WTC11 (cell line): Measurements from ENCODE around the gene DNASE1L3. TPM values are rescaled to one million over a fixed set of nuclear protein-coding genes. Genes with fewer than 3 reads are reported as not detected.

Experiments
- ATAC-seq: fragments of 200-7000 bp; cut with Tn5 transposase; 2 replicates; pipeline ENCODE4 v1.10.0; 2021; ENCODE audit warnings: mild to moderate bottlenecking, moderate library complexity
- CTCF ChIA-PET: fragments of 300-600 bp; sonication (Branson Sonifier 250); formaldehyde crosslinking; loops from one replicate; lab custom pipeline; 2021; ENCODE audit warnings: antibody characterized with exemption; lab: Charles Lee
- POLR2A ChIA-PET: fragments of 350-600 bp; sonication (Branson Sonifier 250); formaldehyde crosslinking; loops from one replicate; lab custom pipeline; 2021; ENCODE audit warnings: antibody characterized with exemption; lab: Charles Lee
- DNase-seq: peaks from one replicate; pipeline ENCODE4 v3.0.0; 2021; ENCODE audit warnings: low spot score
- H3K27ac Mint-ChIP-seq: 2 replicates; pipeline ENCODE4 v1.8.0; 2021; ENCODE audit warnings: mixed read lengths
- H3K27me3 Mint-ChIP-seq: 2 replicates; pipeline ENCODE4 v1.8.0; 2021; ENCODE audit warnings: low read depth, mild to moderate bottlenecking, moderate library complexity, mixed read lengths
- H3K36me3 Mint-ChIP-seq: 2 replicates; pipeline ENCODE4 v1.8.0; 2021; ENCODE audit warnings: mixed read lengths
- H3K4me1 Mint-ChIP-seq: 2 replicates; pipeline ENCODE4 v1.8.0; 2022; ENCODE audit warnings: mixed read lengths
- H3K4me3 Mint-ChIP-seq: 2 replicates; pipeline ENCODE4 v1.8.0; 2021; ENCODE audit warnings: mild to moderate bottlenecking, moderate library complexity, mixed read lengths
- H3K9me3 Mint-ChIP-seq: 2 replicates; pipeline ENCODE4 v1.8.0; 2021; ENCODE audit warnings: mixed read lengths
- CREB1 ChIP-seq: sonication (generic); formaldehyde crosslinking; IDR thresholded peaks from 2 replicates; pipeline ENCODE4 v1.8.0; 2023; ENCODE audit warnings: mild to moderate bottlenecking, missing genetic modification reagents
- CREM ChIP-seq: sonication (generic); formaldehyde crosslinking; IDR thresholded peaks from 2 replicates; pipeline ENCODE4 v1.8.1; 2022; ENCODE audit warnings: mild to moderate bottlenecking, missing genetic modification reagents, moderate library complexity
- ELF4 ChIP-seq: sonication (generic); formaldehyde crosslinking; IDR thresholded peaks from 2 replicates; pipeline ENCODE4 v1.8.1; 2022; ENCODE audit warnings: low read depth, mild to moderate bottlenecking, moderate library complexity, missing genetic modification reagents
- ESRRA ChIP-seq: sonication (generic); formaldehyde crosslinking; IDR thresholded peaks from 2 replicates; pipeline ENCODE4 v1.8.1; 2022; ENCODE audit warnings: mild to moderate bottlenecking, missing genetic modification reagents, borderline replicate concordance
- HMGA2 ChIP-seq: fragments of 250-450 bp; sonication (Bioruptor Pico); IDR thresholded peaks from 2 replicates; pipeline ENCODE4 v1.4.0; 2021; ENCODE audit warnings: mild to moderate bottlenecking, moderate library complexity
- KAT7 ChIP-seq: sonication (generic); formaldehyde crosslinking; IDR thresholded peaks from 2 replicates; pipeline ENCODE4 v1.8.1; 2023; ENCODE audit warnings: missing genetic modification reagents, mild to moderate bottlenecking, borderline replicate concordance
- NR2C2 ChIP-seq: sonication (generic); formaldehyde crosslinking; IDR thresholded peaks from 2 replicates; pipeline ENCODE4 v1.8.0; 2022; ENCODE audit warnings: mild to moderate bottlenecking, missing genetic modification reagents
- RORB ChIP-seq: fragments of 250-450 bp; sonication (Bioruptor Pico); IDR thresholded peaks from 2 replicates; pipeline ENCODE4 v1.9.0; 2021; ENCODE audit warnings: mild to moderate bottlenecking
- SMAD3 ChIP-seq: sonication (generic); formaldehyde crosslinking; IDR thresholded peaks from 2 replicates; pipeline ENCODE4 v1.8.0; 2022; ENCODE audit warnings: missing genetic modification reagents, mild to moderate bottlenecking, borderline replicate concordance
- ZBTB21 ChIP-seq: sonication (generic); formaldehyde crosslinking; IDR thresholded peaks from 2 replicates; pipeline ENCODE4 v1.8.1; 2023; ENCODE audit warnings: mild to moderate bottlenecking, missing genetic modification reagents, borderline replicate concordance
- total RNA-seq: library from RNA; stranded (reverse); gene quantifications from 3 replicates; pipeline ENCODE4 v1.2.3, GENCODE V29; 2021
- TF ChIP-seq, protein P1 (sequence below): sonication (generic); formaldehyde crosslinking; conservative IDR thresholded peaks from 2 replicates; pipeline ENCODE4 v1.8.1; 2023; ENCODE audit warnings: mild to moderate bottlenecking, low read depth, missing genetic modification reagents, moderate library complexity
- TF ChIP-seq, protein P2 (sequence below): sonication (generic); formaldehyde crosslinking; IDR thresholded peaks from 2 replicates; pipeline ENCODE4 v1.8.1; 2022; ENCODE audit warnings: missing genetic modification reagents, borderline replicate concordance
- TF ChIP-seq, protein P3 (sequence below): sonication (generic); formaldehyde crosslinking; IDR thresholded peaks from 2 replicates; pipeline ENCODE4 v1.8.1; 2022; ENCODE audit warnings: mild to moderate bottlenecking, moderate library complexity, missing genetic modification reagents
- TF ChIP-seq, protein P4 (sequence below): sonication (generic); formaldehyde crosslinking; IDR thresholded peaks from 2 replicates; pipeline ENCODE4 v1.8.1; 2022; ENCODE audit warnings: low read depth, mild to moderate bottlenecking, moderate library complexity, missing genetic modification reagents, borderline replicate concordance
- TF ChIP-seq, protein P5 (sequence below): fragments of 250-450 bp; sonication (Bioruptor Pico); IDR thresholded peaks from 2 replicates; pipeline ENCODE4 v1.9.0; 2021; ENCODE audit warnings: mild to moderate bottlenecking, borderline replicate concordance
- TF ChIP-seq, protein P6 (sequence below): fragments of 250-450 bp; sonication (Bioruptor Pico); IDR thresholded peaks from 2 replicates; pipeline ENCODE4 v1.8.0; 2021; ENCODE audit warnings: mild to moderate bottlenecking

Gene DNASE1L3
- total RNA-seq, 1 experiment from 2014 or later, result not detected

DNA sequence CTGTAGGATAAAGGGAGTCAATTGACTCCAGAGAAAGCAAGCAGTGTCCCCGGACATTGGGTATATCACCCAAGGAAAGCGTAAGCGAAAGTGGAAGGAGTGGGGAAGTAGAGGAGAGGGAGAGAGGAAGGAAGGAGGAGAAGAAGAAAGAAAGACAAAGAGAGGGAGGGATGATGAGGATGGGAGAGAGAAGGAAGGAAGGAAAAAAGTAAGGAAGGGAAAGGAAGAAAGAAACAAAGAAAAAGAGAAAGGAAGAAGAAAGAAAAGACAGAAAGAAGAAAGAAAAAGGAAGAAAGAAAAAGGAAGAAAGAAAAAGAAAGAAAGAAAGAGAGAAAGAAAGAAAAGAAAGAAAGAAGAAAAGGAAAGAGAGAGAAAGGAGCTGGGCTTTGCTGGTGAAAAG lies 839 bp downstream of the DNASE1L3 start:
- Mint-ChIP-seq H3K36me3 (no peaks in the 10 kb centered on the region), H3K4me3 (no peak overlapping the region), H3K9me3 (0 out of 2 replicates have a peak, but pooled peaks cover 3% of the 10 kb centered on the region), H3K4me1 (no peaks in the 10 kb centered on the region), H3K27ac (no peak overlapping the region), H3K27me3 (no peaks in the 10 kb centered on the region; the same call in 1 of the 2 replicates)
- TF ChIP-seq KAT7 (CRISPR knock-in tag) (no peak), ELF4 (CRISPR knock-in tag) (no peak)
- TF ChIP-seq, protein P1, sequence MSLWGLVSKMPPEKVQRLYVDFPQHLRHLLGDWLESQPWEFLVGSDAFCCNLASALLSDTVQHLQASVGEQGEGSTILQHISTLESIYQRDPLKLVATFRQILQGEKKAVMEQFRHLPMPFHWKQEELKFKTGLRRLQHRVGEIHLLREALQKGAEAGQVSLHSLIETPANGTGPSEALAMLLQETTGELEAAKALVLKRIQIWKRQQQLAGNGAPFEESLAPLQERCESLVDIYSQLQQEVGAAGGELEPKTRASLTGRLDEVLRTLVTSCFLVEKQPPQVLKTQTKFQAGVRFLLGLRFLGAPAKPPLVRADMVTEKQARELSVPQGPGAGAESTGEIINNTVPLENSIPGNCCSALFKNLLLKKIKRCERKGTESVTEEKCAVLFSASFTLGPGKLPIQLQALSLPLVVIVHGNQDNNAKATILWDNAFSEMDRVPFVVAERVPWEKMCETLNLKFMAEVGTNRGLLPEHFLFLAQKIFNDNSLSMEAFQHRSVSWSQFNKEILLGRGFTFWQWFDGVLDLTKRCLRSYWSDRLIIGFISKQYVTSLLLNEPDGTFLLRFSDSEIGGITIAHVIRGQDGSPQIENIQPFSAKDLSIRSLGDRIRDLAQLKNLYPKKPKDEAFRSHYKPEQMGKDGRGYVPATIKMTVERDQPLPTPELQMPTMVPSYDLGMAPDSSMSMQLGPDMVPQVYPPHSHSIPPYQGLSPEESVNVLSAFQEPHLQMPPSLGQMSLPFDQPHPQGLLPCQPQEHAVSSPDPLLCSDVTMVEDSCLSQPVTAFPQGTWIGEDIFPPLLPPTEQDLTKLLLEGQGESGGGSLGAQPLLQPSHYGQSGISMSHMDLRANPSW (CRISPR knock-in tag), result no peak
- TF ChIP-seq, protein P2, sequence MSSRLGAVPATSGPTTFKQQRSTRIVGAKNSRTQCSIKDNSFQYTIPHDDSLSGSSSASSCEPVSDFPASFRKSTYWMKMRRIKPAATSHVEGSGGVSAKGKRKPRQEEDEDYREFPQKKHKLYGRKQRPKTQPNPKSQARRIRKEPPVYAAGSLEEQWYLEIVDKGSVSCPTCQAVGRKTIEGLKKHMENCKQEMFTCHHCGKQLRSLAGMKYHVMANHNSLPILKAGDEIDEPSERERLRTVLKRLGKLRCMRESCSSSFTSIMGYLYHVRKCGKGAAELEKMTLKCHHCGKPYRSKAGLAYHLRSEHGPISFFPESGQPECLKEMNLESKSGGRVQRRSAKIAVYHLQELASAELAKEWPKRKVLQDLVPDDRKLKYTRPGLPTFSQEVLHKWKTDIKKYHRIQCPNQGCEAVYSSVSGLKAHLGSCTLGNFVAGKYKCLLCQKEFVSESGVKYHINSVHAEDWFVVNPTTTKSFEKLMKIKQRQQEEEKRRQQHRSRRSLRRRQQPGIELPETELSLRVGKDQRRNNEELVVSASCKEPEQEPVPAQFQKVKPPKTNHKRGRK (CRISPR knock-in tag), result peak; percentile 48; the same call in 1 of the 2 replicates
- CTCF ChIA-PET, result interaction anchor here (1.2 to 1.7 kb wide), 2 partner anchors 33 to 96 kb away, joined by 3 to 7 read pairs; partner anchors contain the start of genes HTD2 and RPP14
- ATAC-seq (no peak), DNase-seq (no peak)
- POLR2A ChIA-PET, result no interaction called here

DNA sequence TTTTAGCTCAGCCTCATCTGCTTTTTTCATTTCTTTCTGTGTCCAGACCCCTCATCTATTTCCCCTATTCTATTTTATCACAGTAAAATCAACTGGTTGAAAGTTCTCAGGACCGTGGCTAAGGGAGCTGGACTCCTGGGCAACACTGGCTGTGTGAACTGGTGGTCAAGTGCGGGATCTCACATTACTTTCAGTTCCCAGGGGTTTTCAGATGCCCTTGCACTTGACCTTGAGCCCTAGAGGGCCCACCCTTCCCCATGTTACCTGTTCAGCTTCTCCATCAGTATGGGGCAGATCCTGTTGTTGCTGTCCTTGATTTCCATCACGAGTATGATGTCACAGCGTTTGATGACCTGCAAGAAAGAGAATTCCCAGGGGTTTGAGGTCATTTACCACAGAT lies 2.8 kb downstream of the DNASE1L3 start:
- POLR2A ChIA-PET, result no interaction called here
- no peak for DNase-seq
- H3K27me3 Mint-ChIP-seq, result no peaks in the 10 kb centered on the region; the same call in 1 of the 2 replicates
- no peaks in the 10 kb centered on the region for H3K36me3 Mint-ChIP-seq
- no peaks in the 10 kb centered on the region for H3K4me1 Mint-ChIP-seq
- no peak for ATAC-seq
- no peak overlapping the region for H3K4me3 Mint-ChIP-seq
- H3K27ac Mint-ChIP-seq, result no peak overlapping the region
- TF ChIP-seq ELF4 (CRISPR knock-in tag) (no peak), RORB (CRISPR knock-in tag) (no peak), ESRRA (CRISPR knock-in tag) (0 out of 2 replicates have a peak, but pooled peaks have one; percentile 23), SMAD3 (CRISPR knock-in tag) (no peak)
- TF ChIP-seq, protein P3, sequence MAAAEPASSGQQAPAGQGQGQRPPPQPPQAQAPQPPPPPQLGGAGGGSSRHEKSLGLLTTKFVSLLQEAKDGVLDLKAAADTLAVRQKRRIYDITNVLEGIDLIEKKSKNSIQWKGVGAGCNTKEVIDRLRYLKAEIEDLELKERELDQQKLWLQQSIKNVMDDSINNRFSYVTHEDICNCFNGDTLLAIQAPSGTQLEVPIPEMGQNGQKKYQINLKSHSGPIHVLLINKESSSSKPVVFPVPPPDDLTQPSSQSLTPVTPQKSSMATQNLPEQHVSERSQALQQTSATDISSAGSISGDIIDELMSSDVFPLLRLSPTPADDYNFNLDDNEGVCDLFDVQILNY (CRISPR knock-in tag), result no peak
- TF ChIP-seq, protein P4, sequence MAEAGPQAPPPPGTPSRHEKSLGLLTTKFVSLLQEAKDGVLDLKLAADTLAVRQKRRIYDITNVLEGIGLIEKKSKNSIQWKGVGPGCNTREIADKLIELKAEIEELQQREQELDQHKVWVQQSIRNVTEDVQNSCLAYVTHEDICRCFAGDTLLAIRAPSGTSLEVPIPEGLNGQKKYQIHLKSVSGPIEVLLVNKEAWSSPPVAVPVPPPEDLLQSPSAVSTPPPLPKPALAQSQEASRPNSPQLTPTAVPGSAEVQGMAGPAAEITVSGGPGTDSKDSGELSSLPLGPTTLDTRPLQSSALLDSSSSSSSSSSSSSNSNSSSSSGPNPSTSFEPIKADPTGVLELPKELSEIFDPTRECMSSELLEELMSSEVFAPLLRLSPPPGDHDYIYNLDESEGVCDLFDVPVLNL (CRISPR knock-in tag), result no peak
- TF ChIP-seq, all 79 proteins: peak for 1
- CTCF ChIA-PET, result interaction anchor here (0.7 to 1.0 kb wide), 2 partner anchors 20 to 21 kb away, joined by 3 to 4 read pairs; no protein-coding TSS in a partner anchor
- 0 out of 2 replicates have a peak, but pooled peaks cover 3% of the 10 kb centered on the region for H3K9me3 Mint-ChIP-seq

DNA sequence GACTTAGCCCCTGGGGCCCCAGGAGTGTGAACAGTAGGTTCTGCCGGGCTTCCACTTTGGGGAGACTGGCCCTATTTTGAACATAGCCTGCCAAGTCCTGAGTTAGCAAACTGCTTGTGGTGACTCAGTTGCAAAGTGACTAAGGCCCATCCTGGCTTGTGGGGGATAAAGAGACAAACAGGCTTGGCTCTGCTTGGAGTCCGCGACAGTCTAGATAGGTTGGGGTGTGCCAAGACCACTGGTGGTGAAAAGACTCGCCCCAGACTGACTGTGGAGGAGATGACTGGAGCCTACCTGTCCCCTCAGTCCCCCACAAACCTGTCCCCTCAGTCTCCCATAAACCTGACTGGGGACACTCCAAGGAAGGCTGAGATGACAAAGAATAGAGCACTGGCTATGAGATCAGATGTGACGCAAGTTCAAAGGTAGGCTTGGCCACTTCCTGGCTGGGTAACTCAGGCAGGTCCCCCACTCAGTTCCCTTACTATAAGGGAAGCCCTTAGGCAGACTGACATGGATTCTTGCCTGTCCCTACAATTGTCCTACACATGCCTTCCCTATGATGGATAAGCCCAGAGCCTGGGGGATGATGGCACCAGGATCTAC lies 4.3 kb downstream of the DNASE1L3 start:
- ChIA-PET POLR2A (no interaction called here), CTCF (no interaction called here)
- no peak overlapping the region for H3K4me3 Mint-ChIP-seq
- ATAC-seq (no peak), DNase-seq (no peak)
- no peaks in the 10 kb centered on the region for H3K36me3 Mint-ChIP-seq
- H3K9me3 Mint-ChIP-seq, result peaks cover 5% of the 10 kb centered on the region; the same call in 1 of the 2 replicates
- TF ChIP-seq HMGA2 (CRISPR knock-in tag) (no peak), CREM (no peak), CREB1 (no peak), NR2C2 (CRISPR knock-in tag) (no peak), ZBTB21 (CRISPR knock-in tag) (no peak)
- TF ChIP-seq, protein P5, sequence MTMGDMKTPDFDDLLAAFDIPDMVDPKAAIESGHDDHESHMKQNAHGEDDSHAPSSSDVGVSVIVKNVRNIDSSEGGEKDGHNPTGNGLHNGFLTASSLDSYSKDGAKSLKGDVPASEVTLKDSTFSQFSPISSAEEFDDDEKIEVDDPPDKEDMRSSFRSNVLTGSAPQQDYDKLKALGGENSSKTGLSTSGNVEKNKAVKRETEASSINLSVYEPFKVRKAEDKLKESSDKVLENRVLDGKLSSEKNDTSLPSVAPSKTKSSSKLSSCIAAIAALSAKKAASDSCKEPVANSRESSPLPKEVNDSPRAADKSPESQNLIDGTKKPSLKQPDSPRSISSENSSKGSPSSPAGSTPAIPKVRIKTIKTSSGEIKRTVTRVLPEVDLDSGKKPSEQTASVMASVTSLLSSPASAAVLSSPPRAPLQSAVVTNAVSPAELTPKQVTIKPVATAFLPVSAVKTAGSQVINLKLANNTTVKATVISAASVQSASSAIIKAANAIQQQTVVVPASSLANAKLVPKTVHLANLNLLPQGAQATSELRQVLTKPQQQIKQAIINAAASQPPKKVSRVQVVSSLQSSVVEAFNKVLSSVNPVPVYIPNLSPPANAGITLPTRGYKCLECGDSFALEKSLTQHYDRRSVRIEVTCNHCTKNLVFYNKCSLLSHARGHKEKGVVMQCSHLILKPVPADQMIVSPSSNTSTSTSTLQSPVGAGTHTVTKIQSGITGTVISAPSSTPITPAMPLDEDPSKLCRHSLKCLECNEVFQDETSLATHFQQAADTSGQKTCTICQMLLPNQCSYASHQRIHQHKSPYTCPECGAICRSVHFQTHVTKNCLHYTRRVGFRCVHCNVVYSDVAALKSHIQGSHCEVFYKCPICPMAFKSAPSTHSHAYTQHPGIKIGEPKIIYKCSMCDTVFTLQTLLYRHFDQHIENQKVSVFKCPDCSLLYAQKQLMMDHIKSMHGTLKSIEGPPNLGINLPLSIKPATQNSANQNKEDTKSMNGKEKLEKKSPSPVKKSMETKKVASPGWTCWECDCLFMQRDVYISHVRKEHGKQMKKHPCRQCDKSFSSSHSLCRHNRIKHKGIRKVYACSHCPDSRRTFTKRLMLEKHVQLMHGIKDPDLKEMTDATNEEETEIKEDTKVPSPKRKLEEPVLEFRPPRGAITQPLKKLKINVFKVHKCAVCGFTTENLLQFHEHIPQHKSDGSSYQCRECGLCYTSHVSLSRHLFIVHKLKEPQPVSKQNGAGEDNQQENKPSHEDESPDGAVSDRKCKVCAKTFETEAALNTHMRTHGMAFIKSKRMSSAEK (CRISPR knock-in tag), result no peak
- TF ChIP-seq, protein P6, sequence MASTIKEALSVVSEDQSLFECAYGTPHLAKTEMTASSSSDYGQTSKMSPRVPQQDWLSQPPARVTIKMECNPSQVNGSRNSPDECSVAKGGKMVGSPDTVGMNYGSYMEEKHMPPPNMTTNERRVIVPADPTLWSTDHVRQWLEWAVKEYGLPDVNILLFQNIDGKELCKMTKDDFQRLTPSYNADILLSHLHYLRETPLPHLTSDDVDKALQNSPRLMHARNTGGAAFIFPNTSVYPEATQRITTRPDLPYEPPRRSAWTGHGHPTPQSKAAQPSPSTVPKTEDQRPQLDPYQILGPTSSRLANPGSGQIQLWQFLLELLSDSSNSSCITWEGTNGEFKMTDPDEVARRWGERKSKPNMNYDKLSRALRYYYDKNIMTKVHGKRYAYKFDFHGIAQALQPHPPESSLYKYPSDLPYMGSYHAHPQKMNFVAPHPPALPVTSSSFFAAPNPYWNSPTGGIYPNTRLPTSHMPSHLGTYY, result no peak
- no peaks in the 10 kb centered on the region for H3K4me1 Mint-ChIP-seq
- H3K27me3 Mint-ChIP-seq, result no peaks in the 10 kb centered on the region; the same call in 1 of the 2 replicates
- H3K27ac Mint-ChIP-seq, result no peak overlapping the region
